SK-N-SH (cell line): ENCODE results near the gene MYH10.

Experiments used
- CHD2 ChIP-seq: fragments of 150-350 bp; IDR thresholded peaks from 2 replicates; pipeline ENCODE4 v1.6.1; 2018; ENCODE audit warnings: low read length; ENCODE audit not compliant: partially characterized antibody
- CTCF ChIP-seq: fragments of 200-600 bp; sonication (generic); IDR thresholded peaks from 2 replicates; pipeline ENCODE4 v1.6.1; 2017; ENCODE audit warnings: antibody characterized with exemption, mild to moderate bottlenecking, moderate library complexity
- EP300 ChIP-seq, 2 experiments: IDR thresholded peaks; 2 replicates each; pipeline versions ENCODE4 v1.4.0 to v1.6.1; 2012; ENCODE audit warnings: borderline replicate concordance in 1 of 2, low read depth in 1 of 2, low read length in 1 of 2
- EZH2phosphoT487 ChIP-seq: fragments of 200-600 bp; sonication (generic); IDR thresholded peaks from 2 replicates; pipeline ENCODE4 v1.6.1; 2017; ENCODE audit warnings: low read depth, mixed run types, mild to moderate bottlenecking, antibody characterized with exemption, moderate library complexity, borderline replicate concordance
- MAX ChIP-seq: IDR thresholded peaks from 2 replicates; pipeline ENCODE4 v1.4.0; 2012; ENCODE audit warnings: low read depth
- TEAD4 ChIP-seq: IDR thresholded peaks from 2 replicates; pipeline ENCODE4 v1.4.0; 2012; ENCODE audit warnings: mild to moderate bottlenecking, borderline replicate concordance; ENCODE audit not compliant: insufficient read depth

GRCh38 chr17:8656693-8657092 lies 26.2 kb upstream of the MYH10 start:
- TF ChIP-seq EP300 (IDR thresholded peaks at IDR 0.05; ENCODE audit: borderline replicate concordance in 1 of 2, low read depth in 1 of 2, low read length in 1 of 2) (no peak), EZH2phosphoT487 (no peak), CTCF (no peak), MAX (no peak), TEAD4 (no peak), CHD2 (no peak)
